Measurements from ENCODE around the gene TTK.
"Not testable (repeated sequence)": the region's sequence is repeated elsewhere in the genome, so short reads cannot be mapped to it uniquely, and the experiment has no call there.

TTK gene

GRCh38 chr6:80022803-80023202, 18.4 kb downstream of the TTK start:
- Histone ChIP-seq H3K27me3 (ENCODE audit: low read depth, low read length) (no peaks in the 10 kb centered on the region), H3K9me3 (ENCODE audit: control insufficient read depth in 1 of 2, low read length in 2 of 2) (no peaks in the 10 kb centered on the region), H3K4me1 (ENCODE audit: control insufficient read depth in 1 of 2, insufficient read depth in 2 of 2, low read length in 2 of 2) (no peaks in the 10 kb centered on the region), H3K27ac (ENCODE audit: low read length) (no peak overlapping the region), H3K36me3 (ENCODE audit: control insufficient read depth in 1 of 2, insufficient read depth in 2 of 2, low read length in 2 of 2) (no peaks in the 10 kb centered on the region), H3K4me3 (ENCODE audit: low read depth in 1 of 2, low read length in 2 of 2) (no peak overlapping the region)

DNA sequence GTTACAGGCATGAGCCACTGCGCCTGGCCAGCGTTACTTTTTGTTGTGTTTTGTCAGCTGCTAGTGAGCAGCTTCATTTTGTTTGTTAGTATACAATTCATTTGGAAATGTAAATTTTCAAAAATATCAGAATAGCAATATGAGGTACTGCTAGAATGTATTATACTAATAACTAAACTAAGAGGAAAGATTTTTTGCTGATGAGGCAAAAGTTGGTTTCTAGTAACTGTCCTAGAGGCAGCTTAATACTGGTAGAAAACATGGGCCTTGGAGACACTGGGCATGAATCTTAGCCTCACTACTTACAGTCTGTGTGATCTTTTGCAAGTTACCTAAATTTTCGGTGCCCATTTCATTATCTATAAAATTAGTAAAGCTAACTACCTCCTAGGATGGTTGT, 24.1 kb downstream of the TTK start:
- Histone ChIP-seq H3K27ac (ENCODE audit: low read length) (no peak overlapping the region), H3K9me3 (ENCODE audit: control insufficient read depth in 1 of 2, low read length in 2 of 2) (no peaks in the 10 kb centered on the region), H3K4me3 (ENCODE audit: low read depth in 1 of 2, low read length in 2 of 2) (no peak overlapping the region), H3K36me3 (ENCODE audit: control insufficient read depth in 1 of 2, insufficient read depth in 2 of 2, low read length in 2 of 2) (no peaks in the 10 kb centered on the region), H3K4me1 (ENCODE audit: control insufficient read depth in 1 of 2, insufficient read depth in 2 of 2, low read length in 2 of 2) (no peaks in the 10 kb centered on the region), H3K27me3 (ENCODE audit: low read depth, low read length) (no peaks in the 10 kb centered on the region)

GRCh38 chr6:80029470-80029869, 25.0 kb downstream of the TTK start:
- Histone ChIP-seq H3K9me3 (ENCODE audit: control insufficient read depth in 1 of 2, low read length in 2 of 2) (no peaks in the 10 kb centered on the region), H3K4me3 (ENCODE audit: low read depth in 1 of 2, low read length in 2 of 2) (no peak overlapping the region), H3K36me3 (ENCODE audit: control insufficient read depth in 1 of 2, insufficient read depth in 2 of 2, low read length in 2 of 2) (no peaks in the 10 kb centered on the region), H3K27ac (ENCODE audit: low read length) (no peak overlapping the region), H3K27me3 (ENCODE audit: low read depth, low read length) (no peaks in the 10 kb centered on the region), H3K4me1 (ENCODE audit: control insufficient read depth in 1 of 2, insufficient read depth in 2 of 2, low read length in 2 of 2) (no peaks in the 10 kb centered on the region)

GRCh38 chr6:80048220-80048619, 43.8 kb downstream of the TTK start:
- not testable (repeated sequence) for H3K36me3 ChIP-seq (ENCODE audit: control insufficient read depth in 1 of 2, insufficient read depth in 2 of 2, low read length in 2 of 2); H3K4me3 ChIP-seq (ENCODE audit: low read depth in 1 of 2, low read length in 2 of 2); H3K9me3 ChIP-seq (ENCODE audit: control insufficient read depth in 1 of 2, low read length in 2 of 2)

DNA sequence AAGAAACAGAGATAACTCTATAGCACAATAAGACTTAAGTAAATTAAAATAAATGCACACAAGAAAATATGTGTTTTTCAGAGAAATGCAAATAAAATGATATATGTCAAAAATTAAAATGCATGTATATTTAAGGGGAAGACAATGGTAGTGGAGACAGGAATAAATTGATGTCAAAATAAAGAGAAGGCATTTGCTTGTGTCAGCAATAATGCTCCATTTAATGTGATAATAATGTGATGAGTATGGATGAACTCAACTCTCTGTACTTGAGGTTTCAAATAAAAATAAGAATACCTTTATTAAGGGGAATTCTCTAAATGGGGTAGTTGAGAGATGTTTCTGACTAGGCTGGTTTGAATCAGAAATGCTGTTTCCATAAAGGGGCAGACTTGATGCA, 56.3 kb downstream of the TTK start:
- no peak overlapping the region for H3K4me3 ChIP-seq (ENCODE audit: low read depth in 1 of 2, low read length in 2 of 2)
- no peak overlapping the region for H3K27ac ChIP-seq (ENCODE audit: low read length)
- no peaks in the 10 kb centered on the region for H3K27me3 ChIP-seq (ENCODE audit: low read depth, low read length)

More at GRCh38 chr6:80048220-80048619, 43.8 kb downstream of the TTK start:
- not testable (repeated sequence) for H3K27ac ChIP-seq (ENCODE audit: low read length); H3K27me3 ChIP-seq (ENCODE audit: low read depth, low read length); H3K4me1 ChIP-seq (ENCODE audit: control insufficient read depth in 1 of 2, insufficient read depth in 2 of 2, low read length in 2 of 2)

DNA sequence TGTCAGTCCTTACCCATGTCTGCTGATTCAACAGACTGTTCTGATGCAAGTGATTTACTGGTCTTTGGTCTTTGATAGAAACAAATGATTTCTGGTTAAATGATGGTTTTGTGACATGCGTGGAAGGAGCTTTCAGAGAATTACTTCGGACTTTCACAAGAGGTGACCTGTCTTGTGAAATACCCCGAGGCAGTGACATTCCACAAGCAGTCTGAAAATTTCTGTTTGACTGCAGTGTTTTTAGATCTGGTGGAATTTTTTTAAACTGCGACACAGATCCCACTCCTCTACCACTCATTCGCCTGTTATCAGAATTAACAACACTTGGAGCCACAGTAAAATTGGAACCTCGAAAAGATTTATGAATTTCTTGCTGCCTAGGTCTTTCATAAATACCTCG, 63.7 kb downstream of the TTK start:
- not testable (repeated sequence) for H3K9me3 ChIP-seq (ENCODE audit: control insufficient read depth in 1 of 2, low read length in 2 of 2); H3K4me1 ChIP-seq (ENCODE audit: control insufficient read depth in 1 of 2, insufficient read depth in 2 of 2, low read length in 2 of 2); H3K27ac ChIP-seq (ENCODE audit: low read length); H3K27me3 ChIP-seq (ENCODE audit: low read depth, low read length); H3K4me3 ChIP-seq (ENCODE audit: low read depth in 1 of 2, low read length in 2 of 2); H3K36me3 ChIP-seq (ENCODE audit: control insufficient read depth in 1 of 2, insufficient read depth in 2 of 2, low read length in 2 of 2)

More for the DNA sequence above, 56.3 kb downstream of the TTK start:
- Histone ChIP-seq H3K36me3 (ENCODE audit: control insufficient read depth in 1 of 2, insufficient read depth in 2 of 2, low read length in 2 of 2) (no peaks in the 10 kb centered on the region), H3K9me3 (ENCODE audit: control insufficient read depth in 1 of 2, low read length in 2 of 2) (no peaks in the 10 kb centered on the region), H3K4me1 (ENCODE audit: control insufficient read depth in 1 of 2, insufficient read depth in 2 of 2, low read length in 2 of 2) (no peaks in the 10 kb centered on the region)

DNA sequence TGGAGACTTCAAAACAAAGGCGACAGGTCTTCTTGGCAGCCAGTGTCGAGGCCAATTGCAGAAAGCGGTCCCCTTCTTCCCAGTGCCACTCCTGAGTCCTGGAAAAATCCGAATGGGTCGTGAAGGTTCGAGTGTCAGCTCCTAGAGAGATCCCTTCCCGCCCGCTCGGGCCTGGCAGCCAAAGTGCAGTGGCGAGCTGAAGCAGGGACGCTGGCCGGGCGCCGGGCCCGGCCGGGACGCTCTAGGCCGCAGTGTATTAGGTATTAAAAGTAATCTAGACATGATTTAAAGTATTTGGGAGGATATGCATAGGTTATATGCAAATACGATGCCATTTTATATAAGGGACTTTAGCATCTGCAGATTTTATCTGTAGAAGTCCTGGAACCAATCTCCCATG, 66.0 kb downstream of the TTK start:
- not testable (repeated sequence) for H3K9me3 ChIP-seq (ENCODE audit: control insufficient read depth in 1 of 2, low read length in 2 of 2); H3K4me1 ChIP-seq (ENCODE audit: control insufficient read depth in 1 of 2, insufficient read depth in 2 of 2, low read length in 2 of 2); H3K4me3 ChIP-seq (ENCODE audit: low read depth in 1 of 2, low read length in 2 of 2); H3K27ac ChIP-seq (ENCODE audit: low read length); H3K36me3 ChIP-seq (ENCODE audit: control insufficient read depth in 1 of 2, insufficient read depth in 2 of 2, low read length in 2 of 2); H3K27me3 ChIP-seq (ENCODE audit: low read depth, low read length)

DNA sequence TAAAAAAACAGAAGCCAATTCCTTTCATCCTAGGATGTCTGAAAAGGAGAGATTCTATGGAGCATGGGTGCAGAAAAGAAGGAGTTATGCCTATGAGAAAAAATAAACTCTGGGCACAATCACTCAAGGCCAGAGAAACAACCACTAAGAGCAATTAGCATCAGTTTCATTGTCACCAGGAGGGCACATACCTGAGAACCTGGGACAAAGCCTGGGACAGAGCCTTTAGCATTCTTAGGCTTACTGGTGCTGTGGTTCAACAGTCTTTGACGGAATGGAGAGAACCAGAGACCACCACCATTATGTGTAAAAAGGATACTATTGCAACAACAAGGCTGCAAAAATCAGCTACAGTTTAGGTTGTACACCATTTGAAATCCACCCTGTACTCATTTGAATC, 72.6 kb downstream of the TTK start:
- Histone ChIP-seq H3K9me3 (ENCODE audit: control insufficient read depth in 1 of 2, low read length in 2 of 2) (no peaks in the 10 kb centered on the region), H3K4me3 (ENCODE audit: low read depth in 1 of 2, low read length in 2 of 2) (no peak overlapping the region), H3K36me3 (ENCODE audit: control insufficient read depth in 1 of 2, insufficient read depth in 2 of 2, low read length in 2 of 2) (no peaks in the 10 kb centered on the region), H3K27me3 (ENCODE audit: low read depth, low read length) (no peaks in the 10 kb centered on the region), H3K4me1 (ENCODE audit: control insufficient read depth in 1 of 2, insufficient read depth in 2 of 2, low read length in 2 of 2) (no peaks in the 10 kb centered on the region), H3K27ac (ENCODE audit: low read length) (no peak overlapping the region)

DNA sequence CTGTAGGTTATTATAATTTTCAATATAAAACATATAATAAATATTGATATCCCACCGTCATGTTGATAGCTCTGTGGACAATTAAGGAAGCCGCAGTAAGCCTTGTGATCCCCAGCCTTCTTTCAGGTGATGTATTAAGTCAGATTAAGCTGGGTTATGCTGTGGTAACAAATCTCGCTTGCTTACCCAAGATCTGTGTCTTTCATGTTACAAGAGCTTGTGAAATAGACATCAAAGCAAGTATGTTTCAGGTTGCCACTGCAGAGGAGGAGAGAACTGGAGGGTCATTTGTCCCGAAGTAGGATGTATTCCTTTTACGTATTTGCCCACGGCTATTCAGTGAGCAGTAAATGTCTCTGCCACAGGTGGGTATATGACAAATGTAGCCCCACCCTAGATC, 84.2 kb downstream of the TTK start:
- H3K9me3 ChIP-seq (ENCODE audit: control insufficient read depth in 1 of 2, low read length in 2 of 2) = no peaks in the 10 kb centered on the region
- no peaks in the 10 kb centered on the region for H3K4me1 ChIP-seq (ENCODE audit: control insufficient read depth in 1 of 2, insufficient read depth in 2 of 2, low read length in 2 of 2)
- no peak overlapping the region for H3K27ac ChIP-seq (ENCODE audit: low read length)
- no peaks in the 10 kb centered on the region for H3K36me3 ChIP-seq (ENCODE audit: control insufficient read depth in 1 of 2, insufficient read depth in 2 of 2, low read length in 2 of 2)
- no peaks in the 10 kb centered on the region for H3K27me3 ChIP-seq (ENCODE audit: low read depth, low read length)
- no peak overlapping the region for H3K4me3 ChIP-seq (ENCODE audit: low read depth in 1 of 2, low read length in 2 of 2)

DNA sequence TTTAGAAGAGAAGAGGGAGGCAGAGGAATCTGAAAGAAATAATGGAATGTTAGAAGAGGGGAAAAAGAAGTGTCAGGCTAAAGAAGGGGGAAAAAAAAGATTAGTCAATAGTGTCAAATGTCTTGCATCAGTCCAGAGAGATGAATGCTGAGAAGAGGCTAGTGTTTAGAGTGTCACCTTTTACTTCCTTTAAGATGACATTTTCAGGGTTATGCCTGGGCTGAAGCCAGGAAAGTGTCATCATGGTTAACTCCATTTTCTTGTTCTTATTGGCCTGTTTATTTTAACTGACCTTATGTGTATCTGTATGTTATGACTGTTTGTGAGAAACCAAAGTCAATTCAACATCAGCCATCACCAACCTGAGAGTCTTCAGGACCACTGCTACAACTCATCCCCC, 87.1 kb downstream of the TTK start:
- H3K27me3 ChIP-seq (ENCODE audit: low read depth, low read length) = no peaks in the 10 kb centered on the region
- H3K27ac ChIP-seq (ENCODE audit: low read length) = no peak overlapping the region
- no peaks in the 10 kb centered on the region for H3K9me3 ChIP-seq (ENCODE audit: control insufficient read depth in 1 of 2, low read length in 2 of 2)
- no peaks in the 10 kb centered on the region for H3K4me1 ChIP-seq (ENCODE audit: control insufficient read depth in 1 of 2, insufficient read depth in 2 of 2, low read length in 2 of 2)
- H3K36me3 ChIP-seq (ENCODE audit: control insufficient read depth in 1 of 2, insufficient read depth in 2 of 2, low read length in 2 of 2) = no peaks in the 10 kb centered on the region
- H3K4me3 ChIP-seq (ENCODE audit: low read depth in 1 of 2, low read length in 2 of 2) = no peak overlapping the region
